Measurements from ENCODE around the gene ADAMTS17. TPM values are rescaled to one million over a fixed set of nuclear protein-coding genes. Genes with fewer than 3 reads are reported as not detected.
"Not testable (repeated sequence)": the region's sequence is repeated elsewhere in the genome, so short reads cannot be mapped to it uniquely, and the experiment has no call there.

The ADAMTS17 gene
- total and polyA plus RNA-seq, 4 experiments from 2014 or later: 2.1 to 6.2 (median 4.8) TPM

- H3K27ac ChIP-seq (ENCODE audit: low read depth, low read length): no peak overlapping the region
- H3K36me3 ChIP-seq (ENCODE audit: insufficient read depth, low read length): no peaks in the 10 kb centered on the region
- no peaks in the 10 kb centered on the region for H3K9me3 Mint-ChIP-seq
- H3K4me1 ChIP-seq (ENCODE audit: insufficient read depth, low read length): no peaks in the 10 kb centered on the region
- no peak for DNase-seq
- no peaks in the 10 kb centered on the region for H3K9me3 ChIP-seq (ENCODE audit: control insufficient read depth in 1 of 2, low read length in 2 of 2)
- no peaks in the 10 kb centered on the region for H3K27me3 Mint-ChIP-seq
- no peak overlapping the region for H3K4me3 Mint-ChIP-seq
- no peaks in the 10 kb centered on the region for H3K4me1 Mint-ChIP-seq
- H3K27ac Mint-ChIP-seq: no peak overlapping the region
- intact Hi-C loops (cut with micrococcal nuclease): no loop called here
- H3K36me3 Mint-ChIP-seq: peaks cover 22 to 23% of the 10 kb centered on the region in 2 donors
- no peaks in the 10 kb centered on the region for H3K27me3 ChIP-seq (ENCODE audit: insufficient read depth, low read length)
- no peak overlapping the region for H3K4me3 ChIP-seq (ENCODE audit: low read length in 2 of 2)
- CTCF ChIA-PET (ENCODE audit: partially characterized antibody): no interaction called here
- POLR2A ChIA-PET (ENCODE audit: partially characterized antibody): no interaction called here
These were observed 247.7 kb downstream of the ADAMTS17 start for GRCh38 chr15:100094127-100094510.

GRCh38 chr15:100093211-100094126 lies 248.3 kb downstream of the ADAMTS17 start:
- CTCF ChIA-PET (ENCODE audit: partially characterized antibody): no interaction called here
- Histone ChIP-seq H3K4me3 (ENCODE audit: low read length in 2 of 2) (no peak overlapping the region), H3K9me3 (ENCODE audit: control insufficient read depth in 1 of 2, low read length in 2 of 2) (no peaks in the 10 kb centered on the region), H3K27me3 (ENCODE audit: insufficient read depth, low read length) (no peaks in the 10 kb centered on the region), H3K27ac (ENCODE audit: low read depth, low read length) (no peak overlapping the region), H3K36me3 (ENCODE audit: insufficient read depth, low read length) (no peaks in the 10 kb centered on the region), H3K4me1 (ENCODE audit: insufficient read depth, low read length) (no peaks in the 10 kb centered on the region)
- no peaks in the 10 kb centered on the region for H3K4me1 Mint-ChIP-seq
- H3K27ac Mint-ChIP-seq: no peak overlapping the region
- no peak overlapping the region for H3K4me3 Mint-ChIP-seq
- no peaks in the 10 kb centered on the region for H3K27me3 Mint-ChIP-seq
- DNase-seq: no peak
- H3K36me3 Mint-ChIP-seq: peaks cover 22 to 23% of the 10 kb centered on the region in 2 donors
- H3K9me3 Mint-ChIP-seq: no peaks in the 10 kb centered on the region
- intact Hi-C loops (cut with micrococcal nuclease): no loop called here
- POLR2A ChIA-PET (ENCODE audit: partially characterized antibody): no interaction called here

- POLR2A ChIA-PET (ENCODE audit: partially characterized antibody): no interaction called here
- Histone ChIP-seq H3K36me3 (ENCODE audit: insufficient read depth, low read length) (no peaks in the 10 kb centered on the region), H3K4me1 (ENCODE audit: insufficient read depth, low read length) (no peaks in the 10 kb centered on the region), H3K27ac (ENCODE audit: low read depth, low read length) (no peak overlapping the region), H3K9me3 (ENCODE audit: control insufficient read depth in 1 of 2, low read length in 2 of 2) (no peaks in the 10 kb centered on the region), H3K27me3 (ENCODE audit: insufficient read depth, low read length) (no peaks in the 10 kb centered on the region), H3K4me3 (ENCODE audit: low read length in 2 of 2) (no peak overlapping the region)
- CTCF ChIA-PET (ENCODE audit: partially characterized antibody): no interaction called here
- Mint-ChIP-seq H3K4me1 (no peaks in the 10 kb centered on the region), H3K36me3 (peaks cover 26% of the 10 kb centered on the region in 2 donors), H3K27me3 (no peaks in the 10 kb centered on the region), H3K9me3 (peaks cover 0 to 7% (median 0%) of the 10 kb centered on the region in 8 donors), H3K4me3 (no peak overlapping the region), H3K27ac (peak overlapping the region in 1 of 7 donors; percentile 43)
- intact Hi-C loops (cut with micrococcal nuclease): no loop called here
- DNase-seq: no peak
These were observed 249.7 kb downstream of the ADAMTS17 start for GRCh38 chr15:100092034-100092433.

GRCh38 chr15:100090411-100090810 lies 251.4 kb downstream of the ADAMTS17 start:
- no peaks in the 10 kb centered on the region for H3K4me1 Mint-ChIP-seq
- ChIA-PET CTCF (ENCODE audit: partially characterized antibody) (no interaction called here), POLR2A (ENCODE audit: partially characterized antibody) (no interaction called here)
- Histone ChIP-seq H3K9me3 (ENCODE audit: control insufficient read depth in 1 of 2, low read length in 2 of 2) (no peaks in the 10 kb centered on the region), H3K4me1 (ENCODE audit: insufficient read depth, low read length) (no peaks in the 10 kb centered on the region), H3K4me3 (ENCODE audit: low read length in 2 of 2) (no peak overlapping the region), H3K27me3 (ENCODE audit: insufficient read depth, low read length) (no peaks in the 10 kb centered on the region), H3K36me3 (ENCODE audit: insufficient read depth, low read length) (no peaks in the 10 kb centered on the region), H3K27ac (ENCODE audit: low read depth, low read length) (no peak overlapping the region)
- no peak for DNase-seq
- no peak overlapping the region for H3K27ac Mint-ChIP-seq
- intact Hi-C loops (cut with micrococcal nuclease): no loop called here
- H3K36me3 Mint-ChIP-seq: peaks cover 27 to 31% of the 10 kb centered on the region in 2 donors
- H3K4me3 Mint-ChIP-seq: no peak overlapping the region
- no peaks in the 10 kb centered on the region for H3K27me3 Mint-ChIP-seq
- peaks cover 0 to 8% (median 4%) of the 10 kb centered on the region in 8 donors for H3K9me3 Mint-ChIP-seq

GRCh38 chr15:100084042-100084821 lies 257.5 kb downstream of the ADAMTS17 start:
- H3K4me1 Mint-ChIP-seq; CTCF ChIA-PET (ENCODE audit: partially characterized antibody); H3K9me3 Mint-ChIP-seq; H3K4me3 Mint-ChIP-seq; H3K4me3 ChIP-seq (ENCODE audit: low read length in 2 of 2); H3K9me3 ChIP-seq (ENCODE audit: control insufficient read depth in 1 of 2, low read length in 2 of 2); H3K27ac ChIP-seq (ENCODE audit: low read depth, low read length); H3K36me3 ChIP-seq (ENCODE audit: insufficient read depth, low read length); H3K4me1 ChIP-seq (ENCODE audit: insufficient read depth, low read length); H3K27me3 ChIP-seq (ENCODE audit: insufficient read depth, low read length); DNase-seq; intact Hi-C loops (cut with micrococcal nuclease); H3K27ac Mint-ChIP-seq; H3K27me3 Mint-ChIP-seq; POLR2A ChIA-PET (ENCODE audit: partially characterized antibody): not testable (repeated sequence)
- peaks cover 10 to 40% of the 10 kb centered on the region in 2 donors for H3K36me3 Mint-ChIP-seq

- Mint-ChIP-seq H3K9me3 (peaks cover 0 to 8% (median 4%) of the 10 kb centered on the region in 8 donors), H3K27me3 (no peaks in the 10 kb centered on the region), H3K27ac (no peak overlapping the region), H3K4me3 (no peak overlapping the region), H3K4me1 (no peaks in the 10 kb centered on the region), H3K36me3 (peaks cover 10 to 40% of the 10 kb centered on the region in 2 donors)
- CTCF ChIA-PET (ENCODE audit: partially characterized antibody): no interaction called here
- intact Hi-C loops (cut with micrococcal nuclease): no loop called here
- POLR2A ChIA-PET (ENCODE audit: partially characterized antibody): no interaction called here
- no peak overlapping the region for H3K27ac ChIP-seq (ENCODE audit: low read depth, low read length)
- no peak overlapping the region for H3K4me3 ChIP-seq (ENCODE audit: low read length in 2 of 2)
- H3K9me3 ChIP-seq (ENCODE audit: control insufficient read depth in 1 of 2, low read length in 2 of 2): no peaks in the 10 kb centered on the region
- no peaks in the 10 kb centered on the region for H3K4me1 ChIP-seq (ENCODE audit: insufficient read depth, low read length)
- no peaks in the 10 kb centered on the region for H3K36me3 ChIP-seq (ENCODE audit: insufficient read depth, low read length)
- no peak for DNase-seq
- H3K27me3 ChIP-seq (ENCODE audit: insufficient read depth, low read length): no peaks in the 10 kb centered on the region
These were observed 258.2 kb downstream of the ADAMTS17 start for GRCh38 chr15:100083572-100083971.

- intact Hi-C loops (cut with micrococcal nuclease): no loop called here
- Mint-ChIP-seq H3K27me3 (no peaks in the 10 kb centered on the region), H3K9me3 (peaks cover 0 to 8% (median 4%) of the 10 kb centered on the region in 8 donors), H3K27ac (no peak overlapping the region), H3K4me1 (no peaks in the 10 kb centered on the region), H3K4me3 (no peak overlapping the region), H3K36me3 (peaks cover 10 to 40% of the 10 kb centered on the region in 2 donors)
- POLR2A ChIA-PET (ENCODE audit: partially characterized antibody): no interaction called here
- no peak for DNase-seq
- Histone ChIP-seq H3K36me3 (ENCODE audit: insufficient read depth, low read length) (no peaks in the 10 kb centered on the region), H3K27me3 (ENCODE audit: insufficient read depth, low read length) (no peaks in the 10 kb centered on the region), H3K4me1 (ENCODE audit: insufficient read depth, low read length) (no peaks in the 10 kb centered on the region), H3K27ac (ENCODE audit: low read depth, low read length) (no peak overlapping the region), H3K4me3 (ENCODE audit: low read length in 2 of 2) (no peak overlapping the region), H3K9me3 (ENCODE audit: control insufficient read depth in 1 of 2, low read length in 2 of 2) (no peaks in the 10 kb centered on the region)
- CTCF ChIA-PET (ENCODE audit: partially characterized antibody): no interaction called here
These were observed 258.9 kb downstream of the ADAMTS17 start for GRCh38 chr15:100082761-100083402.

All from CD4-positive, alpha-beta memory T cell (primary cell).